HG03064 (cell line): ENCODE results near the gene ADGRD2.

Source experiments
- ATAC-seq: cut with Tn5 transposase; IDR thresholded peaks from one replicate; pipeline ENCODE4 v1.9.1; 2021; ENCODE audit warnings: low read depth; ENCODE audit not compliant: unreplicated experiment

The ADGRD2 gene

DNA sequence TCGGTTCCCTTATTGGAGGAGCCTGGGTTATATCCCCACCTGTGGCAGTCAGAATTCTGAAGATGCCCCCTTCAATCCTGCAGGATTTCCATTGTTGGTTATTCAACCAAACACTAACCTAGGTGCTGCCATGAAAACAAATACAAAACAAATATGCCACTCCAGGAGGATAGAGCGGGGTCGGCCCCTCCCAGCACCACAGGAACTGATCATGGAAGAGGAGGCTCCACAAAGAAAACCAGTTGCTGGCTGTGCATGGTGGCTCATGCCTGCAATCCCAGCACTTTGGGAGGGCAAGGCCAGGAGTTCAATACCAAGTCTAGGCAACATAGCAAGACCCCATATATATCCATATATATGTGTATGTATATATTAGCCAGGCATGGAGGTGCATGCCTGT is 13.2 kb upstream of the ADGRD2 start:
- no peak for ATAC-seq

- no peak for ATAC-seq
These were observed 12.2 kb upstream of the ADGRD2 start for GRCh38 chr9:124438091-124438490.

- no peak for ATAC-seq
These were observed 11.2 kb upstream of the ADGRD2 start for GRCh38 chr9:124439086-124439485.

GRCh38 chr9:124439686-124440243 is 10.5 kb upstream of the ADGRD2 start:
- no peak for ATAC-seq

DNA sequence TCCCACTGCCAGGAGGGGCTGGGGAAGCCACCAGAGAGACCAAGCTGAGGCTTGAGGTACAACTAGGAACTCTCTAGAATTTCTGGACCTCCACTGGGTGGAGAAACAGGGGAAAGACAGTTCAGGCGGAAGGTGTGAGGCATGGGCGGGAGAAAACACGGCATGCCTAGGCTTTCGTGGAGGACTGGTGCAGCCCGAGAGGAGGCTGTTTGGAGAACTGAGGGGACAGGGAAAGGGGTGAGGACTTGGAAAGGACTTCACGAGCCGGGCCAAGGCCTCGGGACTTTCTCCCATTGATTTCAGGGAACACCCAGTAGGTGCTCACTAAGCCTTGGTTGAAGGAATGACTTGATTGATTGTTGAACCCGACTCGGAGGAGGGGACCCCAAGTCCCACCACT is 9.5 kb upstream of the ADGRD2 start:
- no peak for ATAC-seq

DNA sequence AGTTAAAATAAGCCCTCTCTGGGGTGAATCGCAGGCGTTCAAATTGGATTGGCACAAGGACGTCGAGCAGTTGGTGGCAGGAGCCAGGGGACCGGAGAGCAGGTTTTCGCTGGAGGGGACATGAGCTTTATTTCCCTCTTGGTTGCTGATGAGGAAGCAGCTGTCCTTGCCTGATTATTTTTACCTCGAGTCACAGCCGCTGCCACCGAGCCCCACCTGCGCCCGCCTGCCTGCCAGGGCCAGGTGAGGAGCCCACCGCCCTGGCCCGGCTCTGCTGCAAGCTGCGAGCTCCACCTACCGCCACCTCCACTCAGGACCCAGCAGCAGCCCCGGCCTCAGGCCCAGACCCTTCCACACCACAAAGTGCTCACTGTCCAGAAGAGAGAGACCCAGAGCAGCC is 9.0 kb upstream of the ADGRD2 start:
- ATAC-seq = no peak

DNA sequence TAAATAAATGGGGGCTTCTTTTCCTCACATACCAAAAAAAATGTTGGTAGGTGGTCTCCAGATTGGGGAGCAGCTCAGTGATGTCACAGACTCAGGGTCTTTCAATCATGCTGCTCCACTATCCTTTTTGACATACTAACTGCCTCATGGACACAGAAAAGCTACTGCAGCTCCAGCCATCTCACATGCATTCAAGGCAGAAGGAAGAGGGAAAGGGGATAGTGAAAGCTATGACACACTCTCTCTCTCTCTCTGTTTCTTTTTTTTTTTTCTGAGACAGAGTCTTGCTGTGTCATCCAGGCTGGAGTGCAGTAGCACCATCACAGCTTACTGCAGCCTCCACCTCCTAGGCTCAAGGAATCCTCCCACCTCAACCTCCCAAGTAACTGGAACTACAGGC is 7.9 kb upstream of the ADGRD2 start:
- ATAC-seq = no peak

- ATAC-seq = no peak
These were observed 7.4 kb upstream of the ADGRD2 start for GRCh38 chr9:124442826-124443225.

GRCh38 chr9:124443625-124444024 is 6.6 kb upstream of the ADGRD2 start:
- ATAC-seq = no peak

GRCh38 chr9:124444166-124444565 is 6.1 kb upstream of the ADGRD2 start:
- ATAC-seq = no peak

- ATAC-seq = no peak
These were observed 3.0 kb upstream of the ADGRD2 start for GRCh38 chr9:124447297-124447661.

DNA sequence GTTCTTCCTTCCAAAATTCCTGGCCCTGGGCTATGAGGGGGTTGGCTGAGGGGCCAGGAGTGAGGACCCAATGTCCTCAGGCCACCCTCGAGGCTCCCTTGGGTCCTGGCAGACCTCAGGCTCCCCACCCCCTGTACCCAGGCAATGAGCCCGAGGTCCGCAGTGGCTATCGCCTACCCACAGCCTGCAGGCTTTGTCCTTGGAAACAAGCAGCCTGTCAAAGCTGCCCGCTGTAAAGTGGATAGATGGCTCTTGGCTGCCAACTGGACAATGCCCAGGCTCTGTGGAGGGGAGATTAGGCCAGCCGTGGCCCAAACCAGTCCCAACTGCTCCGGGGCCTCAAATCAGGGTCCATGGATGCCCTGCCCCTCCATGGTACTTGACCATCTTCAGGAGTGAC is 2.2 kb upstream of the ADGRD2 start:
- ATAC-seq = no peak

GRCh38 chr9:124449381-124450151 is 685 bp upstream of the ADGRD2 start:
- ATAC-seq = no peak

- ATAC-seq = no peak
These were observed 845 bp downstream of the ADGRD2 start for GRCh38 chr9:124450931-124451661.

GRCh38 chr9:124452326-124452725 is 2.1 kb downstream of the ADGRD2 start:
- ATAC-seq = no peak

- no peak for ATAC-seq
These were observed 2.8 kb downstream of the ADGRD2 start for GRCh38 chr9:124452841-124453585.

DNA sequence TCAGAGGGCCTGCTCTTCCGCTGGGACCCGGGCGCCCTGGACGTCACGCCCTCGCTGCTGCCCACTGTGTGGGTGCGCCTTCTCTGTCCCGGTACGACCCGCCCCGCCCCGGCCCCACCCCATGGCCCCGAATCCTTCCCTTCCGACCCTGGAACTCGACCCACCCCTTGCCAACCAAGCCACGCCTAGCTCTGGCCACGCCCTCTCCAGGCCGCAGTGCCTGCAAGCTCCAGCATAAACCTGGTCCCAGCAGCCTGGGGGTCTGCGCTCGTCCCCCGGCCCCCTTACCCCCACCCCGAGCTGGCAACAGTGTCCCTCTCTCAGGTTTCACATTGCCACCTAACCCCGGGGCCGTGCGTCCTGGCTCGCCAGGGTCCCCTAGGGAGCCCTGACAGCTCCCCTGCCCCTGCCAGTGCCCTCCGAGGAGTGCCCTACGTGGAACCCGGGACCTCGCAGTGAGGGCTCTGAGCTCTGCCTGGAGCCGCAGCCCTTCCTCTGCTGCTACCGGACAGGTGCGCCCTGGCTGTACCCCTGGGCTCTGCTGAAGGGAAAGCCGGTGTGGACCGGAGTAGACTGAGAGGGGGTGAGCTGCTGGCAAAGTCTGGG is 3.4 kb downstream of the ADGRD2 start:
- no peak for ATAC-seq

GRCh38 chr9:124454296-124454695 is 4.0 kb downstream of the ADGRD2 start:
- ATAC-seq = no peak

- ATAC-seq = no peak
These were observed 4.7 kb downstream of the ADGRD2 start for GRCh38 chr9:124454791-124455443.

DNA sequence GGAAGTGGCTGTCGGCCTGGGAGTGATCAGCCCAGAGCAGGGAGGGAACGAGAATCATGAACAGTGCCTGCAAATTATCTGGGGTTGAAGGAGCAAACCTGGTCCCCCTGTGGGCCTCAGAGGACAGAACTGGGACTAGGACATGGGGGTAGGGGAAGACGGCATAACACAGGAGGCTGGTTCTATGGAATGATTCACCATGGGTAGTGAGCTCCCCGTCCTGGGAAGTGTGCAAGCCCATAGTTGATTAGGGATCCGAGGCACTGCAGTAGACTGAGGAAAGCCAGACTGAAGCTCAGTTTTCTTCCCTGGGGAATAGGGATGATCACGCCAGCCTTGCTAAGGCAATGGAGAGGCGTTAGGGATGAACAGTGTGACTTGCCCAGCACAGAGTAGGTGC is 5.6 kb downstream of the ADGRD2 start:
- ATAC-seq = no peak
